GM19395 (cell line): ENCODE measurements around the gene LCOR.

ENCODE experiments used
- ATAC-seq: cut with Tn5 transposase; IDR thresholded peaks from one replicate; pipeline ENCODE4 v1.9.1; 2021; ENCODE audit warnings: mild to moderate bottlenecking, moderate library complexity; ENCODE audit not compliant: unreplicated experiment

LCOR gene

GRCh38 chr10:97004591-97004990, 172.5 kb downstream of the LCOR start:
- ATAC-seq, result no peak

GRCh38 chr10:97005349-97005748, 173.3 kb downstream of the LCOR start:
- ATAC-seq, result no peak

GRCh38 chr10:97006364-97006763, 174.3 kb downstream of the LCOR start:
- no peak for ATAC-seq

GRCh38 chr10:97007417-97007816, 175.3 kb downstream of the LCOR start:
- no peak for ATAC-seq

GRCh38 chr10:97010695-97011206, 178.7 kb downstream of the LCOR start:
- no peak for ATAC-seq

GRCh38 chr10:97011397-97011796, 179.3 kb downstream of the LCOR start:
- no peak for ATAC-seq

- ATAC-seq, result no peak
These were observed 180.4 kb downstream of the LCOR start for GRCh38 chr10:97012470-97012869.

- ATAC-seq, result no peak
These were observed 181.5 kb downstream of the LCOR start for GRCh38 chr10:97013568-97013967.

- no peak for ATAC-seq
These were observed 181.9 kb downstream of the LCOR start for GRCh38 chr10:97013983-97014382.

GRCh38 chr10:97015240-97015639, 183.1 kb downstream of the LCOR start:
- no peak for ATAC-seq

- ATAC-seq, result peak; percentile 85
These were observed 184.8 kb downstream of the LCOR start for GRCh38 chr10:97016728-97017473.

GRCh38 chr10:97017474-97017903, 185.4 kb downstream of the LCOR start:
- no peak for ATAC-seq

- ATAC-seq, result no peak
These were observed 186.4 kb downstream of the LCOR start for GRCh38 chr10:97018251-97019212.

GRCh38 chr10:97019213-97019844, 187.2 kb downstream of the LCOR start:
- no peak for ATAC-seq

- no peak for ATAC-seq
These were observed 188.6 kb downstream of the LCOR start for GRCh38 chr10:97020452-97021400.

GRCh38 chr10:97022616-97023015, 190.5 kb downstream of the LCOR start:
- no peak for ATAC-seq

- ATAC-seq, result no peak
These were observed 191.5 kb downstream of the LCOR start for GRCh38 chr10:97023401-97024167.

- no peak for ATAC-seq
These were observed 192.3 kb downstream of the LCOR start for GRCh38 chr10:97024168-97025073.
